Cardiac muscle cell (in vitro differentiated cells and primary cell): ENCODE data around the gene NXT1. TPM values are rescaled to one million over a fixed set of nuclear protein-coding genes. Genes with fewer than 3 reads are reported as not detected.
A peak's percentile ranks its signal among the peaks of the same experiment; 100 is the strongest.
"Not testable (repeated sequence)": the region's sequence is repeated elsewhere in the genome, so short reads cannot be mapped to it uniquely, and the experiment has no call there.

Experiments used
- DNase-seq, 2 donors: peaks; one replicate each; pipeline versions ENCODE4 v3.0.0 to v3.0.0-alpha.2; 2010 to 2017; ENCODE audit warnings: low read depth in 1 of 2, low spot score in 1 of 2
- H3K27ac ChIP-seq: fragments of 200-600 bp; sonication (generic); 2 replicates; pipeline ENCODE4 v1.5.1; 2016
- H3K27me3 ChIP-seq: fragments of 200-600 bp; sonication (generic); 2 replicates; pipeline ENCODE4 v1.6.0; 2016; ENCODE audit warnings: control low read depth
- H3K36me3 ChIP-seq: fragments of 200-600 bp; sonication (generic); 2 replicates; pipeline ENCODE4 v1.5.1; 2016; ENCODE audit warnings: control low read depth
- H3K4me1 ChIP-seq: fragments of 200-600 bp; sonication (generic); 2 replicates; pipeline ENCODE4 v1.8.1; 2017; ENCODE audit warnings: low read depth, mild to moderate bottlenecking, mixed run types
- H3K4me3 ChIP-seq: fragments of 200-600 bp; sonication (generic); 2 replicates; pipeline ENCODE4 v1.5.1; 2016; ENCODE audit warnings: mild to moderate bottlenecking
- H3K9me3 ChIP-seq: fragments of 200-600 bp; sonication (generic); 2 replicates; pipeline ENCODE4 v1.5.1; 2017; ENCODE audit warnings: low read depth, mild to moderate bottlenecking, control low read depth
- CTCF ChIP-seq: IDR thresholded peaks from 2 replicates; pipeline ENCODE4 v1.5.1; 2012; ENCODE audit warnings: low read depth, mild to moderate bottlenecking, low read length
- polyA plus RNA-seq: library from polyadenylated mRNA; unstranded; fragments of >200 nt; fragmentation: Nextera tagmentation; extraction: Ambion mirVana; gene quantifications from 2 replicates; pipeline ENCODE4 v1.2.1, GENCODE V29; 2016
- total RNA-seq: library from RNA; depleted of rRNA; stranded (reverse); fragments of >200 nt; gene quantifications from 2 replicates; pipeline ENCODE4 v1.2.3, GENCODE V29; 2016

Gene NXT1
- total and polyA plus RNA-seq, 2 experiments from 2014 or later, result 27.4 to 29.1 TPM

DNA sequence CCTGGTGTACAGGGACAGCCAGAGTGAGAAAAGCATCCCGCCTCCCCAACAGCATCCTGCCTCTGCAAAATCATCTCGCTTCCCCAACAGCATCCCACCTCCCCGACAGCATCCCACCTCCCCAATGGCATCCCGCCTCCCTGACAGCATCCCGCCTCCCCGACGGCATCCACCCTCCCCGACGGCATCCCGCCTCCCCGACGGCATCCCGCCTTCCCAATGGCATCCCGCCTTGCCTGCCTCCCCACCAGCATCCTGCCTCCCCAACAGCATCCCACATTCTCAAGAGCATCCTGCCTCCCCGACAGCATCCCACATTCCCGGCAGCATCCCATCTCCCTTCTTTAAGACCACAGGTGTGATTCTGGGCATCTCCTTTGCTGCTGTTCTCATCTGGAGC is 46.0 kb upstream of the NXT1 start:
- TF ChIP-seq CTCF, result no peak
- Histone ChIP-seq H3K27ac (no peak overlapping the region), H3K27me3 (no peaks in the 10 kb centered on the region), H3K9me3 (no peaks in the 10 kb centered on the region), H3K4me1 (no peaks in the 10 kb centered on the region), H3K4me3 (no peak overlapping the region), H3K36me3 (no peaks in the 10 kb centered on the region)
- no peak for DNase-seq

DNA sequence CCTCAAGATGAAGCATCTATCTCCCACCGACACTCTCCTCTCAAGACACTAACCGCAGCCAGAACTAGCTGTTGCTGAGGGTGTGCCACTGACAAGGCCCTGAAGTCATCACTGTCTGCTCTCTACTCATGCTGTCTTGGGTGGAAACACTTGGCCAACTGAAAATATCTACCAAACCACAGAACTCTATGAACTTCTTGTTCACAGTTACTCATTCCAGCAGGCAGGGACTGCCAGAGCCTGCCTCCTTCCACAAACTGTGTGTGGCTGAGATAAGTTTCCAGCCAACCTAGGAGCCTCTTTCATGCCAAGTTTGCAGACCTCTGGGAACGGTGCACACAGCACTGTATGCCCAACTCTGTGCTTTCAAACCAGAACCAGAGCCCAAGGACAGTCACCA is 45.5 kb upstream of the NXT1 start:
- no peaks in the 10 kb centered on the region for H3K27me3 ChIP-seq
- no peaks in the 10 kb centered on the region for H3K36me3 ChIP-seq
- no peak overlapping the region for H3K4me3 ChIP-seq
- no peak for TF ChIP-seq CTCF
- peak in 1 of 2 donors; percentile 62 for DNase-seq
- no peaks in the 10 kb centered on the region for H3K4me1 ChIP-seq
- no peaks in the 10 kb centered on the region for H3K9me3 ChIP-seq
- no peak overlapping the region for H3K27ac ChIP-seq

- not testable (repeated sequence) for H3K4me1 ChIP-seq, H3K27me3 ChIP-seq
Observed at GRCh38 chr20:23307393-23307792, 43.2 kb upstream of the NXT1 start.

GRCh38 chr20:23308024-23308423 is 42.6 kb upstream of the NXT1 start:
- no peak overlapping the region for H3K4me3 ChIP-seq
- no peaks in the 10 kb centered on the region for H3K27me3 ChIP-seq
- DNase-seq, result no peak
- H3K36me3 ChIP-seq, result no peaks in the 10 kb centered on the region
- H3K4me1 ChIP-seq, result peaks cover 8% of the 10 kb centered on the region
- TF ChIP-seq CTCF, result no peak
- no peaks in the 10 kb centered on the region for H3K9me3 ChIP-seq
- no peak overlapping the region for H3K27ac ChIP-seq

More at GRCh38 chr20:23307393-23307792, 43.2 kb upstream of the NXT1 start:
- H3K36me3 ChIP-seq, H3K27ac ChIP-seq, H3K9me3 ChIP-seq, H3K4me3 ChIP-seq, DNase-seq: not testable (repeated sequence)

DNA sequence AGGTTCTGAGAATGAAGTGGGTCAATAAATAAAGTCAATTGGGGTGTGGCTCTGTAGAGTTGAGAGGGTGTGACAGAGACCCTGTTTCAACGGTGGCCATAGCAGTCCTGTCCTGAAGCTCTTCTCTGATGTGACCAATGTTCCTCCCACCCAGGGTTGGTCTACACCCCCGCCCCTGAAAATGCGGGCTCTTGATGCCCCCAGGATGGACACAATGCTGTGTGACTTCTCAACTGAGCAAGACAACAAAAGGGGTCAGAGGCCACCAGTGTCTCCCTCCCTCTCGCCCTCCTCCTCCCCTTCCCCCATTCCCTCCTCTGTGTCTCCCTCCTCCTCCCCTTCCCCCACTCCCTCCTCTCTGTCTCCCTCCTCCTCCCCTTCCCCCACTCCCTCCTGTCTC is 41.7 kb upstream of the NXT1 start:
- H3K4me1 ChIP-seq, result peaks cover 8% of the 10 kb centered on the region
- H3K27ac ChIP-seq, result no peak overlapping the region
- no peak for TF ChIP-seq CTCF
- no peaks in the 10 kb centered on the region for H3K36me3 ChIP-seq
- H3K27me3 ChIP-seq, result no peaks in the 10 kb centered on the region
- DNase-seq, result no peak
- no peak overlapping the region for H3K4me3 ChIP-seq
- H3K9me3 ChIP-seq, result no peaks in the 10 kb centered on the region

- no peaks in the 10 kb centered on the region for H3K36me3 ChIP-seq
- no peaks in the 10 kb centered on the region for H3K27me3 ChIP-seq
Observed at GRCh38 chr20:23309781-23310180, 40.8 kb upstream of the NXT1 start.

More at GRCh38 chr20:23309781-23310180, 40.8 kb upstream of the NXT1 start:
- H3K27ac ChIP-seq, result no peak overlapping the region
- DNase-seq, result no peak
- H3K9me3 ChIP-seq, result no peaks in the 10 kb centered on the region
- TF ChIP-seq CTCF, result no peak
- peaks cover 8% of the 10 kb centered on the region for H3K4me1 ChIP-seq
- H3K4me3 ChIP-seq, result no peak overlapping the region
